Keratinocyte (primary cell): Measurements from ENCODE around the gene POLE. TPM values are rescaled to one million over a fixed set of nuclear protein-coding genes. Genes with fewer than 3 reads are reported as not detected.

Experiments used
- DNase-seq: peaks from one replicate; pipeline ENCODE4 v3.0.0-alpha.2; 2011; ENCODE audit warnings: low read depth, missing footprints, low spot score
- FAIRE-seq: peaks from 2 replicates; lab custom pipeline; 2011; peaks lifted over from hg19 to GRCh38; lab: Jason Lieb, UNC
- H2AFZ ChIP-seq: 2 replicates; pipeline ENCODE4 v1.6.0; 2012; ENCODE audit warnings: low read length, control low read depth, inconsistent platforms; ENCODE audit not compliant: control insufficient read depth
- H3K27ac ChIP-seq: 2 replicates; pipeline ENCODE4 v1.5.1; 2011; ENCODE audit warnings: low read length; ENCODE audit not compliant: control insufficient read depth, insufficient read depth
- H3K27me3 ChIP-seq: 3 replicates; pipeline ENCODE4 v1.6.0; 2011; ENCODE audit warnings: low read length; ENCODE audit not compliant: control insufficient read depth, insufficient read depth; ENCODE audit errors: extremely low read depth
- H3K36me3 ChIP-seq, 2 experiments: 2 replicates in 1 of 2; 3 replicates in 1 of 2; pipeline ENCODE4 v1.5.1; 2011; ENCODE audit warnings: low read length in 2 of 2, mild to moderate bottlenecking in 1 of 2; ENCODE audit not compliant: control insufficient read depth in 2 of 2, insufficient read depth in 2 of 2; ENCODE audit errors: extremely low read depth in 1 of 2
- H3K4me1 ChIP-seq: 3 replicates; pipeline ENCODE4 v1.5.1; 2011; ENCODE audit warnings: low read length; ENCODE audit not compliant: control insufficient read depth, insufficient read depth; ENCODE audit errors: extremely low read depth
- H3K4me2 ChIP-seq: 3 replicates; pipeline ENCODE4 v1.6.0; 2011; ENCODE audit warnings: low read depth, low read length; ENCODE audit not compliant: control insufficient read depth, insufficient read depth; ENCODE audit errors: extremely low read depth
- H3K4me3 ChIP-seq, 3 experiments: fragments of 200-600 bp in 1 of 3; sonication (generic) in 1 of 3; 2 replicates in 2 of 3; 3 replicates in 1 of 3; pipeline ENCODE4 v1.5.1; 2011 to 2016; ENCODE audit warnings: low read length in 3 of 3, mild to moderate bottlenecking in 3 of 3, control low read depth in 2 of 3, inconsistent platforms in 1 of 3, low read depth in 1 of 3, mixed read lengths in 1 of 3, mixed run types in 1 of 3, moderate library complexity in 1 of 3; ENCODE audit not compliant: control insufficient read depth in 2 of 3, insufficient read depth in 2 of 3; ENCODE audit errors: extremely low read depth in 1 of 3
- H3K79me2 ChIP-seq: 2 replicates; pipeline ENCODE4 v1.6.0; 2012; ENCODE audit warnings: low read length; ENCODE audit not compliant: control insufficient read depth, insufficient read depth
- H3K9ac ChIP-seq: 3 replicates; pipeline ENCODE4 v1.6.0; 2011; ENCODE audit warnings: low read length; ENCODE audit not compliant: control insufficient read depth, insufficient read depth; ENCODE audit errors: extremely low read depth
- H3K9me1 ChIP-seq: 3 replicates; pipeline ENCODE4 v1.6.0; 2011; ENCODE audit warnings: low read length; ENCODE audit not compliant: control insufficient read depth, insufficient read depth; ENCODE audit errors: extremely low read depth
- H3K9me3 ChIP-seq: 2 replicates; pipeline ENCODE4 v1.5.1; 2012; ENCODE audit warnings: low read depth, low read length; ENCODE audit not compliant: control insufficient read depth
- H4K20me1 ChIP-seq: 3 replicates; pipeline ENCODE4 v1.6.0; 2011; ENCODE audit warnings: low read length; ENCODE audit not compliant: control insufficient read depth, insufficient read depth; ENCODE audit errors: extremely low read depth
- EZH2 ChIP-seq: IDR thresholded peaks from one replicate; pipeline ENCODE4 v1.6.1; 2012; ENCODE audit warnings: inconsistent platforms, mild to moderate bottlenecking, low read length, moderate library complexity
- dilution Hi-C: fragments of 300-500 bp; cut with MboI; formaldehyde crosslinking; loops from one replicate; pipeline ENCODE4 v1.7.0; 2020; ENCODE audit warnings: low sequenced_read_pairs; ENCODE audit not compliant: extremely low pct_ligation_motif_present
- polyA plus RNA-seq, 5 experiments: library from polyadenylated mRNA; depleted of rRNA in 3 of 5; stranded (reverse) in 3 of 5; stranded (forward) in 1 of 5; unstranded in 1 of 5; fragments of >200 nt; gene quantifications; 1 replicate in 1 of 5; 2 replicates in 3 of 5; 3 replicates in 1 of 5; pipeline versions ENCODE4 v1.2.1 to v1.2.3, GENCODE V29; 2011 to 2012; ENCODE audit warnings: missing spikeins in 2 of 5, low read depth in 1 of 5, low replicate concordance in 1 of 5
- TF ChIP-seq, protein P1 (sequence below), 3 experiments: IDR thresholded peaks in 1 of 3; conservative IDR thresholded peaks in 1 of 3; optimal IDR thresholded peaks in 1 of 3; 2 replicates in 2 of 3; 3 replicates in 1 of 3; pipeline versions ENCODE3 to v1.5.1; 2011; ENCODE audit warnings: low read length in 3 of 3, mild to moderate bottlenecking in 3 of 3, moderate library complexity in 2 of 3, control low read depth in 1 of 3, inconsistent platforms in 1 of 3; ENCODE audit not compliant: insufficient read depth in 2 of 3; ENCODE audit errors: extremely low read depth in 1 of 3

POLE gene
- polyA plus RNA-seq, 1 donor (not counting 4 experiments of a cell fraction or from before 2014, with no cell fraction given), result 14.8 TPM

DNA sequence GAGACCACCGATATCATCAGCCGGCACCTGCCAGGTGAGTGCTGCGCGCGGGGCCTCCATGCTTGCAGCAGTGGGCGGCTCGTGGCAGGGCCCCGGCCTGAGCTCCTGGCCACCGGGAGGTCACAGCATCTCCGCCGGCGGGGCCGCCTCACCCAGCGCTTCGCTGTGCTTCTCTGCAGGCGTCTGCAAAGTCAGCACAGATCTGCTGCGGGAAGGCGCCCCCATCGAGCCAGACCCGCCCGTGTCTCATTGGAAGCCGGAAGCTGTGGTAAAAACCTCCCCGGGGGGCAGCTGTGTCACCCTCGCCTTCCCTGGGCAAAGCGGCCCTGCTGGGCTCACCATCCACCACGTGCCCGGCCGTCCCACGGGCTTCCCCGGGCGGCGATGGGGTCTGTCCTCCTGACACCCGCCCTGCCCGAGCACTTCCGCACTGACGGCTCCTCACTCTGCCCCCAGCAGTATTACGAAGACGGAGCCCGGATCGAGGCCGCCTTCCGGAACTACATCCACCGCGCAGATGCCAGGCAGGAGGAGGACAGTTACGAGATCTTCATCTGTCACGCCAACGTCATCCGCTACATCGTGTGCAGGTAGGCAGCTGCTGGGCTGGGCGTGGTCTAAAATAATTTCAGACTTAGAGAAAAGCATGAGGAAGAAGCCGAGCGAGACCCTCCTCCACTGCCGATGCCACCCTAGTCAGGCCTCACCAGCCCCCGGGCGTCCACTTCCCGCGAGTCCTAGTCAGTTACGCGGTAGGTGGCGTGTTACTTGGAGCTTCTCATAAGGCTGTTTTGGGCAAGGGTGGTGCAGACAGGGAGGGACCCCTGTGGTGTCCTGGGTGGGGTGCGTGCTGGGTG is 30.6 kb upstream of the POLE start:
- Histone ChIP-seq H3K9me1 (no peaks in the 10 kb centered on the region), H3K4me1 (peaks cover 4% of the 10 kb centered on the region), H3K9me3 (no peaks in the 10 kb centered on the region), H3K27ac (no peak overlapping the region), H3K27me3 (no peaks in the 10 kb centered on the region), H3K36me3 (peaks cover 12 to 43% of the 10 kb centered on the region in 2 experiments), H3K9ac (no peak overlapping the region), H4K20me1 (peaks cover 13% of the 10 kb centered on the region), H3K4me2 (no peak overlapping the region), H3K79me2 (peaks cover 36% of the 10 kb centered on the region), H2AFZ (no peak overlapping the region), H3K4me3 (no peak overlapping the region)
- no peak for DNase-seq
- no peak for FAIRE-seq
- dilution Hi-C loops, result no loop called here
- no peak for TF ChIP-seq EZH2
- TF ChIP-seq, protein P1, sequence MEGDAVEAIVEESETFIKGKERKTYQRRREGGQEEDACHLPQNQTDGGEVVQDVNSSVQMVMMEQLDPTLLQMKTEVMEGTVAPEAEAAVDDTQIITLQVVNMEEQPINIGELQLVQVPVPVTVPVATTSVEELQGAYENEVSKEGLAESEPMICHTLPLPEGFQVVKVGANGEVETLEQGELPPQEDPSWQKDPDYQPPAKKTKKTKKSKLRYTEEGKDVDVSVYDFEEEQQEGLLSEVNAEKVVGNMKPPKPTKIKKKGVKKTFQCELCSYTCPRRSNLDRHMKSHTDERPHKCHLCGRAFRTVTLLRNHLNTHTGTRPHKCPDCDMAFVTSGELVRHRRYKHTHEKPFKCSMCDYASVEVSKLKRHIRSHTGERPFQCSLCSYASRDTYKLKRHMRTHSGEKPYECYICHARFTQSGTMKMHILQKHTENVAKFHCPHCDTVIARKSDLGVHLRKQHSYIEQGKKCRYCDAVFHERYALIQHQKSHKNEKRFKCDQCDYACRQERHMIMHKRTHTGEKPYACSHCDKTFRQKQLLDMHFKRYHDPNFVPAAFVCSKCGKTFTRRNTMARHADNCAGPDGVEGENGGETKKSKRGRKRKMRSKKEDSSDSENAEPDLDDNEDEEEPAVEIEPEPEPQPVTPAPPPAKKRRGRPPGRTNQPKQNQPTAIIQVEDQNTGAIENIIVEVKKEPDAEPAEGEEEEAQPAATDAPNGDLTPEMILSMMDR (optimal IDR thresholded peaks at IDR 0.05 in 1 of 3, IDR thresholded peaks at IDR 0.05 in 1 of 3, conservative IDR thresholded peaks at IDR 0.05 in 1 of 3; ENCODE audit: extremely low read depth in 1 of 3, insufficient read depth in 2 of 3, low read length in 3 of 3), result no peak

DNA sequence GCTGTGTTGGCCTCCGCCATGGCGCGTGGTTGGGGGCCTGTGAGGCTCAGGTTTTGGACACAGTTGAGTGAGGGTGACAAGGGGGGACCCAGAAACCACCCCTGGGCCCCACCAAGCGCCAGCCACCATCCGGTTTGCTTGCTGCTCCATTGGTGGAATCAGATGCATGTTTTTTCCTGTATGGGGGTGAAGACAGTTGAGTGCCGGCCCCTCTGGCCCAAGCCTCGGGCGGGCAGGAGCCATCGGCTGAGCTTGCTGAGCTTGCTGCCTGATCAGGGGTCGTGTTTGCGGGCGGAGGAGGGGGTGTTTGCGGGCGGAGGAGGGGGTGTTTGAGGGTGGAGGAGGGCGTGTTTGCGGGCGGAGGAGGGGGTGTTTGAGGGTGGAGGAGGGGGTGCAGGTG is 29.9 kb upstream of the POLE start:
- dilution Hi-C loops, result no loop called here
- Histone ChIP-seq H3K4me2 (no peak overlapping the region), H3K4me1 (peaks cover 9% of the 10 kb centered on the region), H4K20me1 (peaks cover 13% of the 10 kb centered on the region), H2AFZ (no peak overlapping the region), H3K9ac (no peak overlapping the region), H3K27ac (no peak overlapping the region), H3K9me3 (no peaks in the 10 kb centered on the region), H3K36me3 (peaks cover 12 to 43% of the 10 kb centered on the region in 2 experiments), H3K9me1 (no peaks in the 10 kb centered on the region), H3K79me2 (peaks cover 43% of the 10 kb centered on the region), H3K4me3 (no peak overlapping the region), H3K27me3 (no peaks in the 10 kb centered on the region)
- FAIRE-seq, result no peak
- TF ChIP-seq, protein P1 (optimal IDR thresholded peaks at IDR 0.05 in 1 of 3, IDR thresholded peaks at IDR 0.05 in 1 of 3, conservative IDR thresholded peaks at IDR 0.05 in 1 of 3; ENCODE audit: extremely low read depth in 1 of 3, insufficient read depth in 2 of 3, low read length in 3 of 3), result no peak
- TF ChIP-seq EZH2, result no peak
- no peak for DNase-seq
